Sigmoid colon (tissue), 4 donors: ENCODE data around the gene FAM229B.

Experiments
- EP300 ChIP-seq, 4 donors: sonication (generic); formaldehyde crosslinking; IDR thresholded peaks; one replicate each; pipeline ENCODE4 v1.6.1; 2017; ENCODE audit warnings: antibody characterized with exemption in 4 of 4
- POLR2A ChIP-seq, 2 donors: fragments of 450-650 bp; IDR thresholded peaks; one replicate each; pipeline ENCODE4 v1.6.1; 2016; ENCODE audit warnings: antibody characterized with exemption in 2 of 2, mild to moderate bottlenecking in 2 of 2, moderate library complexity in 2 of 2
- POLR2AphosphoS5 ChIP-seq, 4 donors: sonication (generic); formaldehyde crosslinking; IDR thresholded peaks; one replicate each; pipeline ENCODE4 v1.6.1; 2017; ENCODE audit warnings: antibody characterized with exemption in 4 of 4
- TF ChIP-seq, protein P1 (sequence below), 4 experiments: fragments of 450-650 bp in 3 of 4; fragments of 200-600 bp in 1 of 4; IDR thresholded peaks; one replicate each; pipeline ENCODE4 v1.5.1; 2016 to 2019; ENCODE audit warnings: antibody characterized with exemption in 4 of 4, mild to moderate bottlenecking in 3 of 4, moderate library complexity in 2 of 4

DNA sequence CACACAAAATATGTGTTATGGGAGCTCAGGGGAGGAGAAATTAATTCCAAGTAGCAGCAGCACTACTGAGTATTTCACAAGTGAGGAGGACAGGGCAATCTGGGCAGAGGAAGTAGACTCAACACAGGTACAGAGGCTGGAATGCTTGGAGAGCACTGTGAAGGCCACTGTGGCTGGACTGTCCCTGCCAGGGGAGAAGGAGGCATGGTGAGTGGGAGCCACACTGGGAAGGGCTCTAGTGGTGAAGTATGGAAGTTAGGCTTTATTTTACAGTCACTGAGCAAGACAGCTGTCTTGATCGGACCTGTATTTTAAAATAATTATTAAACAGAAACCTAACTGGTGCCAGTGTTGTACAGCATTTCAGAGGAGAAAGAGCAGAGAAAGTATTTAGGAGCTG lies 28.8 kb downstream of the FAM229B start:
- TF ChIP-seq EP300 (IDR thresholded peaks at IDR 0.05) (no peak), POLR2A (IDR thresholded peaks at IDR 0.05) (no peak), POLR2AphosphoS5 (IDR thresholded peaks at IDR 0.05) (no peak)
- TF ChIP-seq, protein P1, sequence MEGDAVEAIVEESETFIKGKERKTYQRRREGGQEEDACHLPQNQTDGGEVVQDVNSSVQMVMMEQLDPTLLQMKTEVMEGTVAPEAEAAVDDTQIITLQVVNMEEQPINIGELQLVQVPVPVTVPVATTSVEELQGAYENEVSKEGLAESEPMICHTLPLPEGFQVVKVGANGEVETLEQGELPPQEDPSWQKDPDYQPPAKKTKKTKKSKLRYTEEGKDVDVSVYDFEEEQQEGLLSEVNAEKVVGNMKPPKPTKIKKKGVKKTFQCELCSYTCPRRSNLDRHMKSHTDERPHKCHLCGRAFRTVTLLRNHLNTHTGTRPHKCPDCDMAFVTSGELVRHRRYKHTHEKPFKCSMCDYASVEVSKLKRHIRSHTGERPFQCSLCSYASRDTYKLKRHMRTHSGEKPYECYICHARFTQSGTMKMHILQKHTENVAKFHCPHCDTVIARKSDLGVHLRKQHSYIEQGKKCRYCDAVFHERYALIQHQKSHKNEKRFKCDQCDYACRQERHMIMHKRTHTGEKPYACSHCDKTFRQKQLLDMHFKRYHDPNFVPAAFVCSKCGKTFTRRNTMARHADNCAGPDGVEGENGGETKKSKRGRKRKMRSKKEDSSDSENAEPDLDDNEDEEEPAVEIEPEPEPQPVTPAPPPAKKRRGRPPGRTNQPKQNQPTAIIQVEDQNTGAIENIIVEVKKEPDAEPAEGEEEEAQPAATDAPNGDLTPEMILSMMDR (IDR thresholded peaks at IDR 0.05), result no peak
